B cell (primary cell): Measurements from ENCODE around the gene POLR1D.

Experiments used
- EZH2 ChIP-seq: IDR thresholded peaks from 2 replicates; pipeline ENCODE4 v1.6.1; 2012; ENCODE audit warnings: borderline replicate concordance, low read depth, mild to moderate bottlenecking, moderate library complexity, low read length; ENCODE audit not compliant: insufficient read depth, poor library complexity, severe bottlenecking
- TF ChIP-seq, protein P1 (sequence below): fragments of 200-600 bp; IDR thresholded peaks from one replicate; pipeline ENCODE4 v1.8.0; 2022; ENCODE audit warnings: antibody characterized with exemption, mild to moderate bottlenecking

DNA sequence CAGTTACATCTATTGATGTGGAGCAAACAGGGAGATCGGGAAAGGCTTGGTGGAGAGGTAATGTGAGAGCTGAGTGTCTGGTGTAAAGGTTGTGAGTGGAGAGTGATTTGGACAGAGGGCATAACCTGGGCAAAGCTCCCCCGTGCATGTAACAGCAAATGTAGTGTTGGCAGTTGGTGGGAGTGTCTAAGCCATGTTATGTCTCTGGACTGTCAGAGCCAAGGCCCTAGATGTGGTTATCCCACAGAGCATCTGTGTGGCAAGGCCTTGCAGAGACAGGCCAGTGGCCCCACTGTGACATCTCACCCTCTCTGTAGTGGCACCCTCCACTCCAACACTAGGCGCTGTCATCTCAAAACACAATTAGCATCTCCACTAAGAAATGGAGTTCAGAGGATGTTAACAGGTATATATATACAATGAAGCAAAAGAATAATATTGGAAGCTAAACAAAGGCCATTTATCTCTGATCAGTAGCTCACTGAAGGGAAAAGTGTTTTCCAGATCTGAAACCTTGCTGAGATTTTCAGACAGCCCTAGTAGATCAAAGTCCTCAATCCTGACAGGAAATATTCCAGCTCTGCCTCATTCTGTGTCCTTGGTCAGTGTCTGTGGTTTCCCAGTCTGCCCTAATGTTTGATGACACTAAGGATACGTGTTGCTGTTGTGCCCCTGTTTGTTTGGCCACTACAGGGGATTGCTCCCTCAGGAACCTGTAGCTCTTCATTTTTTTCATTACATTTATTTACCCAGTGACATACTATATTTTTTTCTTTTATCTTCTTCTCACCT, 20.2 kb downstream of the POLR1D start:
- TF ChIP-seq, protein P1, sequence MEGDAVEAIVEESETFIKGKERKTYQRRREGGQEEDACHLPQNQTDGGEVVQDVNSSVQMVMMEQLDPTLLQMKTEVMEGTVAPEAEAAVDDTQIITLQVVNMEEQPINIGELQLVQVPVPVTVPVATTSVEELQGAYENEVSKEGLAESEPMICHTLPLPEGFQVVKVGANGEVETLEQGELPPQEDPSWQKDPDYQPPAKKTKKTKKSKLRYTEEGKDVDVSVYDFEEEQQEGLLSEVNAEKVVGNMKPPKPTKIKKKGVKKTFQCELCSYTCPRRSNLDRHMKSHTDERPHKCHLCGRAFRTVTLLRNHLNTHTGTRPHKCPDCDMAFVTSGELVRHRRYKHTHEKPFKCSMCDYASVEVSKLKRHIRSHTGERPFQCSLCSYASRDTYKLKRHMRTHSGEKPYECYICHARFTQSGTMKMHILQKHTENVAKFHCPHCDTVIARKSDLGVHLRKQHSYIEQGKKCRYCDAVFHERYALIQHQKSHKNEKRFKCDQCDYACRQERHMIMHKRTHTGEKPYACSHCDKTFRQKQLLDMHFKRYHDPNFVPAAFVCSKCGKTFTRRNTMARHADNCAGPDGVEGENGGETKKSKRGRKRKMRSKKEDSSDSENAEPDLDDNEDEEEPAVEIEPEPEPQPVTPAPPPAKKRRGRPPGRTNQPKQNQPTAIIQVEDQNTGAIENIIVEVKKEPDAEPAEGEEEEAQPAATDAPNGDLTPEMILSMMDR, result no peak
- no peak for TF ChIP-seq EZH2
